HG03354 (cell line): ENCODE results near the gene LPCAT2.

Source experiments
- ATAC-seq: cut with Tn5 transposase; IDR thresholded peaks from one replicate; pipeline ENCODE4 v1.9.1; 2021; ENCODE audit warnings: mild to moderate bottlenecking; ENCODE audit not compliant: unreplicated experiment, poor library complexity, severe bottlenecking

LPCAT2 gene

GRCh38 chr16:55634193-55634592, 125.3 kb downstream of the LPCAT2 start:
- no peak for ATAC-seq
